Psoas muscle (tissue), 8 donors: ENCODE results near the gene CCDC85B. TPM values are rescaled to one million over a fixed set of nuclear protein-coding genes. Genes with fewer than 3 reads are reported as not detected.

Source experiments
- ATAC-seq, 4 donors: fragments of 200-7000 bp; cut with Tn5 transposase; one replicate each; pipeline ENCODE4 v1.9.1; 2020; ENCODE audit warnings: moderate library complexity in 3 of 4, mild to moderate bottlenecking in 2 of 4
- DNase-seq, 2 donors: peaks; one replicate each; pipeline ENCODE4 v3.0.0-alpha.2; 2020
- H3K27ac ChIP-seq: fragments of 200-600 bp; one replicate; pipeline ENCODE4 v1.8.0; 2022
- H3K27me3 ChIP-seq, 3 donors: fragments of 200-600 bp in 1 of 3; one replicate each; pipeline versions ENCODE4 v1.6.1 to v1.8.0; 2013 to 2022; ENCODE audit warnings: low read length in 2 of 3, mild to moderate bottlenecking in 2 of 3, moderate library complexity in 1 of 3; ENCODE audit not compliant: insufficient read depth in 3 of 3
- H3K36me3 ChIP-seq, 2 donors: fragments of 200-600 bp in 1 of 2; one replicate each; pipeline versions ENCODE4 v1.6.1 to v1.8.0; 2013 to 2022; ENCODE audit warnings: low read depth in 1 of 2, mild to moderate bottlenecking in 1 of 2, moderate library complexity in 1 of 2; ENCODE audit not compliant: insufficient read depth in 1 of 2
- H3K4me1 ChIP-seq: fragments of 200-600 bp; one replicate; pipeline ENCODE4 v1.8.0; 2022
- H3K4me3 ChIP-seq: fragments of 200-600 bp; one replicate; pipeline ENCODE4 v1.8.0; 2022; ENCODE audit warnings: mild to moderate bottlenecking
- H3K9me3 ChIP-seq: fragments of 200-600 bp; one replicate; pipeline ENCODE4 v1.8.0; 2022
- WGBS, 3 donors: extraction: QIAGEN DNeasy Blood & Tissue Kit; methylation state at CpG; one replicate each; pipeline versions ENCODE4 v1.1.6 to v1.1.7; 2013; 5-methylcytosine and 5-hydroxymethylcytosine counted together
- intact Hi-C, 2 donors: fragments of 100-400 bp; cut with DNase I; formaldehyde crosslinking; loops; one replicate each; pipeline versions ENCODE4 v1.11.0 to v1.14.2; 2022
- polyA plus RNA-seq, 3 donors: library from polyadenylated mRNA; stranded (reverse); fragments of 200-250 nt; gene quantifications; one replicate each; pipeline ENCODE4 v1.2.3, GENCODE V29; 2013
- total RNA-seq, 4 donors: library from RNA; stranded (reverse); fragmentation: NEBNext Ultra II Directional in 2 of 4; extraction: Animal tissue kit (Norgen Biotek cat#: 25700) in 2 of 4; gene quantifications; one replicate each; pipeline versions ENCODE4 v1.2.1 to v1.2.4, GENCODE V29; 2021 to 2023
- TF ChIP-seq, protein P1 (sequence below): fragments of 200-600 bp; IDR thresholded peaks from one replicate; pipeline ENCODE4 v1.8.0; 2022; ENCODE audit warnings: antibody characterized with exemption
- donor health status: healthy with polysubstance abuse.
- donor health status: DM: no; HTN: no; CAD: no; lungs with moderate emphysema.
- donor health status: Bipolar disorder and iron deficiency.
- donor health status: healthy.
- donor health status: DM: yes; HTN: yes; CAD: no.
- donor health status: DM: no; HTN: no; CAD: no.
- donor health status: DM: no; HTN: no; CAD: no.
- donor health status: DM: yes; HTN: yes; CAD: no.

The CCDC85B gene
- total and polyA plus RNA-seq, 7 donors: 16.7 to 39.6 (median 26.5) TPM

- intact Hi-C loops: no loop called here
- Histone ChIP-seq H3K27ac (no peak overlapping the region), H3K9me3 (peaks cover 4% of the 10 kb centered on the region), H3K36me3 (peaks cover 7 to 56% of the 10 kb centered on the region in 2 donors), H3K4me1 (peaks cover 7% of the 10 kb centered on the region), H3K4me3 (no peak overlapping the region), H3K27me3 (no peaks in the 10 kb centered on the region)
- DNase-seq (no peak), ATAC-seq (no peak)
- 82 to 89% (median 88%) methylated on average over 4 of the region's 4 CpGs for WGBS, 3 donors
- TF ChIP-seq, protein P1, sequence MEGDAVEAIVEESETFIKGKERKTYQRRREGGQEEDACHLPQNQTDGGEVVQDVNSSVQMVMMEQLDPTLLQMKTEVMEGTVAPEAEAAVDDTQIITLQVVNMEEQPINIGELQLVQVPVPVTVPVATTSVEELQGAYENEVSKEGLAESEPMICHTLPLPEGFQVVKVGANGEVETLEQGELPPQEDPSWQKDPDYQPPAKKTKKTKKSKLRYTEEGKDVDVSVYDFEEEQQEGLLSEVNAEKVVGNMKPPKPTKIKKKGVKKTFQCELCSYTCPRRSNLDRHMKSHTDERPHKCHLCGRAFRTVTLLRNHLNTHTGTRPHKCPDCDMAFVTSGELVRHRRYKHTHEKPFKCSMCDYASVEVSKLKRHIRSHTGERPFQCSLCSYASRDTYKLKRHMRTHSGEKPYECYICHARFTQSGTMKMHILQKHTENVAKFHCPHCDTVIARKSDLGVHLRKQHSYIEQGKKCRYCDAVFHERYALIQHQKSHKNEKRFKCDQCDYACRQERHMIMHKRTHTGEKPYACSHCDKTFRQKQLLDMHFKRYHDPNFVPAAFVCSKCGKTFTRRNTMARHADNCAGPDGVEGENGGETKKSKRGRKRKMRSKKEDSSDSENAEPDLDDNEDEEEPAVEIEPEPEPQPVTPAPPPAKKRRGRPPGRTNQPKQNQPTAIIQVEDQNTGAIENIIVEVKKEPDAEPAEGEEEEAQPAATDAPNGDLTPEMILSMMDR: no peak
Observed at GRCh38 chr11:65854161-65854592, 36.3 kb upstream of the CCDC85B start.

DNA sequence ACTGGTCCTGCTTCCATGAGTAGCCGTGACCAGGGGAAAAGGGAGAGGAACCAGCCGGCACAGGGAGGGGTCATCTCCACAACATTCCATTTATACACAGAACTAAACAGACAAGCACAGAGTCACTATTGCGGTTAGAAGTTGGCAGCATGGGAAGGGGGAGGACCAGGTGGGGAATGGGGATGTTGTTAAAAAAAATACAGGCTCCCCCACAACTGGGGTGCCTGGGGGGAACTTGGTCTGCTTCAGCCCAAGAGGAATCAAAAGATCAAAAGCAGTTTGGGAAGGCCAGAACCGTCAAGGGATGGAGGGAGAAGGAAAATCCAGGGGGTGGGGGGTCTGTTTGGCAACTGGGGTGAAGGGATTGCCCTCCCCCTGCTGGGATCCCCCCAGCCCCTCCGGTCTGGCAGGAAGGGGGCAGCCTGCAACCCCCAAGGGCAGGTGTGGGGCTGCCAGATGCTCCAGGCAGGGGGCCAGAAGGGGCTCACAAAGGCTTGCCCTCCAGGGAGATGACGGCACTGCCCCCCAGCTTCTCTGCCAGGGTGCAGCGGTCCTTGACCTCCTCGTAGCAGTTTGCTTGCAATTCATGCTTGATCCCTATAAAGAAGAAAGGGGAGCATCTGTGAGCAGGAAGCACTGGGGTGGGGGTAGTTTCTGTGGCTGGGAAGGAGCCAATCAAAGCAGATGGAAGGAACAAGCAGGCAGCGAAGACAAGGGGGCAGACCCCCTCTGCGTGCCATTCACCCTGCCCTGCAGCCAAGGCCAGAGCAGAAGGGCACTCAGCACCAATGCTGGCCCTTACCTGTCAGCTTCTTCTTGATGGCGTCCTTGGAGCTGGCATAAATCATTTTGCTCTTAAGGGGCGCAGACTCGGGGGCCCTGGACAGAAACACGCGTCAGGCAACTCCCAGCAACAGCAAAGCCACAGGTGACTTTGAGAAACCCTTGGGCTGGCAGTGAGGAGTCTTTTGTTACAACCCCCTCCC is 35.3 kb upstream of the CCDC85B start:
- Histone ChIP-seq H3K36me3 (peaks cover 7 to 56% of the 10 kb centered on the region in 2 donors), H3K27ac (no peak overlapping the region), H3K27me3 (no peaks in the 10 kb centered on the region), H3K4me3 (no peak overlapping the region), H3K9me3 (peaks cover 4% of the 10 kb centered on the region), H3K4me1 (peaks cover 7% of the 10 kb centered on the region)
- TF ChIP-seq, protein P1: no peak
- ATAC-seq (no peak), DNase-seq (no peak)
- intact Hi-C loops: no loop called here
- WGBS, 3 donors: 78 to 87% (median 80%) methylated on average over 15 of the region's 15 CpGs

GRCh38 chr11:65855927-65856363 is 34.5 kb upstream of the CCDC85B start:
- WGBS, 3 donors: 87 to 90% (median 88%) methylated on average over 15 of the region's 15 CpGs
- H3K27me3 ChIP-seq: no peaks in the 10 kb centered on the region
- peak overlapping the region; percentile 99 for H3K27ac ChIP-seq
- H3K4me3 ChIP-seq: peak overlapping the region; percentile 100
- peaks cover 7% of the 10 kb centered on the region for H3K4me1 ChIP-seq
- ATAC-seq: no peak
- intact Hi-C loops: no loop called here
- peaks cover 4% of the 10 kb centered on the region for H3K9me3 ChIP-seq
- no peak for DNase-seq
- TF ChIP-seq, protein P1: no peak
- H3K36me3 ChIP-seq: peaks cover 7 to 53% of the 10 kb centered on the region in 2 donors

GRCh38 chr11:65856689-65857499 is 33.6 kb upstream of the CCDC85B start:
- ATAC-seq: peak; percentile 13 to 36 (median 22)
- TF ChIP-seq, protein P1: no peak
- intact Hi-C loops: loop anchor here in 1 of 2 donors (1.0 kb wide), 1 partner anchor 62 kb away; the partner anchor contains the start of genes C11orf68 and DRAP1
- 2% methylated on average over 52 to 57 of the region's 57 CpGs for WGBS, 3 donors
- Histone ChIP-seq H3K27ac (peak overlapping the region; percentile 99), H3K9me3 (no peaks in the 10 kb centered on the region), H3K27me3 (no peaks in the 10 kb centered on the region), H3K36me3 (peaks cover 7 to 47% of the 10 kb centered on the region in 2 donors), H3K4me1 (peaks cover 17% of the 10 kb centered on the region), H3K4me3 (peak overlapping the region; percentile 100)
- peak; percentile 82 to 90 for DNase-seq
